Measurements from ENCODE around the gene PTPRK.
"Not testable (repeated sequence)": the region's sequence is repeated elsewhere in the genome, so short reads cannot be mapped to it uniquely, and the experiment has no call there.

Gene PTPRK

GRCh38 chr6:128486580-128486979 lies 33.8 kb downstream of the PTPRK start:
- not testable (repeated sequence) for H3K18ac ChIP-seq (ENCODE audit: low read length); H3K27ac ChIP-seq (replicated peaks; ENCODE audit: low read length); H3K4me2 ChIP-seq (ENCODE audit: insufficient read depth, low read length, poor library complexity, severe bottlenecking); H2AFZ ChIP-seq (ENCODE audit: low read length); H3K4me3 ChIP-seq (ENCODE audit: low read length in 2 of 2); H3K9ac ChIP-seq (ENCODE audit: low read depth, low read length, poor library complexity); H3K14ac ChIP-seq (ENCODE audit: low read length); H2BK120ac ChIP-seq (ENCODE audit: low read depth, low read length); DNase-seq (ENCODE audit: low spot score); H2BK5ac ChIP-seq (ENCODE audit: low read length); H2BK15ac ChIP-seq (ENCODE audit: low read length); H2BK12ac ChIP-seq (ENCODE audit: low read length); H3K27me3 ChIP-seq (ENCODE audit: control insufficient read depth in 3 of 3, insufficient read depth in 3 of 3, low read depth in 1 of 3, low read length in 3 of 3); H3K4ac ChIP-seq (ENCODE audit: low read length); H3K79me1 ChIP-seq (ENCODE audit: low read depth, low read length); H4K91ac ChIP-seq (ENCODE audit: low read depth, low read length, poor library complexity); H3K36me3 ChIP-seq (replicated peaks in 1 of 2; ENCODE audit: control insufficient read depth in 2 of 2, insufficient read depth in 2 of 2, low read length in 2 of 2); H3K23ac ChIP-seq (ENCODE audit: low read depth, low read length, poor library complexity); H3K9me3 ChIP-seq (replicated peaks in 1 of 2; ENCODE audit: control insufficient read depth in 2 of 2, insufficient read depth in 1 of 2, low read depth in 1 of 2, low read length in 2 of 2); H2AK5ac ChIP-seq (ENCODE audit: low read depth, low read length); H4K8ac ChIP-seq (ENCODE audit: low read depth, low read length); H3K4me1 ChIP-seq (ENCODE audit: control insufficient read depth in 2 of 2, insufficient read depth in 1 of 2, low read depth in 1 of 2, low read length in 2 of 2)
- no CpG with 5 or more reads among the region's 1 CpG for WGBS, 2 donors (ENCODE audit: extremely low coverage in 2 of 2, insufficient read length in 2 of 2, insufficient replicate concordance in 1 of 2)

- DNase-seq (ENCODE audit: low spot score), result no peak
- H3K23ac ChIP-seq (ENCODE audit: low read depth, low read length, poor library complexity), result no peak overlapping the region
- no peaks in the 10 kb centered on the region for H3K36me3 ChIP-seq (replicated peaks in 1 of 2; ENCODE audit: control insufficient read depth in 2 of 2, insufficient read depth in 2 of 2, low read length in 2 of 2)
- H3K18ac ChIP-seq (ENCODE audit: low read length), result no peak overlapping the region
- H3K27ac ChIP-seq (replicated peaks; ENCODE audit: low read length), result no peak overlapping the region
- H4K8ac ChIP-seq (ENCODE audit: low read depth, low read length), result no peak overlapping the region
- no CpG with 5 or more reads among the region's 5 CpGs for WGBS, 2 donors (ENCODE audit: extremely low coverage in 2 of 2, insufficient read length in 2 of 2, insufficient replicate concordance in 1 of 2)
- peaks cover 0 to 6% of the 10 kb centered on the region in 2 donors for H3K4me1 ChIP-seq (ENCODE audit: control insufficient read depth in 2 of 2, insufficient read depth in 1 of 2, low read depth in 1 of 2, low read length in 2 of 2)
- no peaks in the 10 kb centered on the region for H3K79me1 ChIP-seq (ENCODE audit: low read depth, low read length)
- no peak overlapping the region for H3K4me3 ChIP-seq (ENCODE audit: low read length in 2 of 2)
- H2AK5ac ChIP-seq (ENCODE audit: low read depth, low read length), result no peak overlapping the region
- no peak overlapping the region for H3K14ac ChIP-seq (ENCODE audit: low read length)
- no peak overlapping the region for H2BK15ac ChIP-seq (ENCODE audit: low read length)
- H2BK5ac ChIP-seq (ENCODE audit: low read length), result no peak overlapping the region
- no peak overlapping the region for H2BK120ac ChIP-seq (ENCODE audit: low read depth, low read length)
- H3K27me3 ChIP-seq (ENCODE audit: control insufficient read depth in 3 of 3, insufficient read depth in 3 of 3, low read depth in 1 of 3, low read length in 3 of 3), result no peaks in the 10 kb centered on the region
- no peaks in the 10 kb centered on the region for H3K9me3 ChIP-seq (replicated peaks in 1 of 2; ENCODE audit: control insufficient read depth in 2 of 2, insufficient read depth in 1 of 2, low read depth in 1 of 2, low read length in 2 of 2)
- no peak overlapping the region for H2BK12ac ChIP-seq (ENCODE audit: low read length)
- H4K91ac ChIP-seq (ENCODE audit: low read depth, low read length, poor library complexity), result no peak overlapping the region
- H3K4me2 ChIP-seq (ENCODE audit: insufficient read depth, low read length, poor library complexity, severe bottlenecking), result no peak overlapping the region
- H3K9ac ChIP-seq (ENCODE audit: low read depth, low read length, poor library complexity), result no peak overlapping the region
- H3K4ac ChIP-seq (ENCODE audit: low read length), result no peak overlapping the region
- H2AFZ ChIP-seq (ENCODE audit: low read length), result no peak overlapping the region
Observed at GRCh38 chr6:128483472-128484135, 36.8 kb downstream of the PTPRK start.

DNA sequence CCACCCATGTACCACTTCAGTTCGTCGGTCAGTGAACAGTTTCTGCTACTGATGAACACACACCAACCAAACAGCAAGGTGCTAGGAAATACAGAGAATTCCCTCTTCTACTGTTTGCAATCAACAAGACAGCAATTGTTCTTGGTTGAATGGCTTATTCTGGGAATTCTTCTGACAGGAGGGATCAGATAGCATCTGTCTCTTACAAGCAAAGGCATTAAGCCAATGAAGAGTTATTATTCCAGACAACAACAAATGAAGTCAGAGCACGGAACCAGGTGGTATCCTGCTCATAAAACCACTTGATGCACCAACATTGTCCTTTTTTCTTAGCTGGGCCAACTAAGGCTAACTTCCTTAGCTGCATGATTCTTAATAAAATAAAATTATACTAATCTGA lies 37.8 kb downstream of the PTPRK start:
- H3K4ac ChIP-seq (ENCODE audit: low read length), result no peak overlapping the region
- no peak overlapping the region for H3K27ac ChIP-seq (replicated peaks; ENCODE audit: low read length)
- H3K23ac ChIP-seq (ENCODE audit: low read depth, low read length, poor library complexity), result no peak overlapping the region
- H3K9me3 ChIP-seq (replicated peaks in 1 of 2; ENCODE audit: control insufficient read depth in 2 of 2, insufficient read depth in 1 of 2, low read depth in 1 of 2, low read length in 2 of 2), result no peaks in the 10 kb centered on the region
- no peaks in the 10 kb centered on the region for H3K36me3 ChIP-seq (replicated peaks in 1 of 2; ENCODE audit: control insufficient read depth in 2 of 2, insufficient read depth in 2 of 2, low read length in 2 of 2)
- H3K4me1 ChIP-seq (ENCODE audit: control insufficient read depth in 2 of 2, insufficient read depth in 1 of 2, low read depth in 1 of 2, low read length in 2 of 2), result peaks cover 0 to 6% of the 10 kb centered on the region in 2 donors
- H2BK15ac ChIP-seq (ENCODE audit: low read length), result no peak overlapping the region
- DNase-seq (ENCODE audit: low spot score), result no peak
- no peak overlapping the region for H3K4me3 ChIP-seq (ENCODE audit: low read length in 2 of 2)
- no peaks in the 10 kb centered on the region for H3K27me3 ChIP-seq (ENCODE audit: control insufficient read depth in 3 of 3, insufficient read depth in 3 of 3, low read depth in 1 of 3, low read length in 3 of 3)
- H2AK5ac ChIP-seq (ENCODE audit: low read depth, low read length), result no peak overlapping the region
- H2BK120ac ChIP-seq (ENCODE audit: low read depth, low read length), result no peak overlapping the region
- no peak overlapping the region for H3K4me2 ChIP-seq (ENCODE audit: insufficient read depth, low read length, poor library complexity, severe bottlenecking)
- H3K18ac ChIP-seq (ENCODE audit: low read length), result no peak overlapping the region
- H2AFZ ChIP-seq (ENCODE audit: low read length), result no peak overlapping the region
- WGBS, 2 donors (ENCODE audit: extremely low coverage in 2 of 2, insufficient read length in 2 of 2, insufficient replicate concordance in 1 of 2), result no CpG with 5 or more reads among the region's 3 CpGs
- no peak overlapping the region for H4K8ac ChIP-seq (ENCODE audit: low read depth, low read length)
- H3K14ac ChIP-seq (ENCODE audit: low read length), result no peak overlapping the region
- no peak overlapping the region for H2BK5ac ChIP-seq (ENCODE audit: low read length)
- peaks cover 2% of the 10 kb centered on the region for H3K79me1 ChIP-seq (ENCODE audit: low read depth, low read length)
- no peak overlapping the region for H4K91ac ChIP-seq (ENCODE audit: low read depth, low read length, poor library complexity)
- H3K9ac ChIP-seq (ENCODE audit: low read depth, low read length, poor library complexity), result no peak overlapping the region
- no peak overlapping the region for H2BK12ac ChIP-seq (ENCODE audit: low read length)

DNA sequence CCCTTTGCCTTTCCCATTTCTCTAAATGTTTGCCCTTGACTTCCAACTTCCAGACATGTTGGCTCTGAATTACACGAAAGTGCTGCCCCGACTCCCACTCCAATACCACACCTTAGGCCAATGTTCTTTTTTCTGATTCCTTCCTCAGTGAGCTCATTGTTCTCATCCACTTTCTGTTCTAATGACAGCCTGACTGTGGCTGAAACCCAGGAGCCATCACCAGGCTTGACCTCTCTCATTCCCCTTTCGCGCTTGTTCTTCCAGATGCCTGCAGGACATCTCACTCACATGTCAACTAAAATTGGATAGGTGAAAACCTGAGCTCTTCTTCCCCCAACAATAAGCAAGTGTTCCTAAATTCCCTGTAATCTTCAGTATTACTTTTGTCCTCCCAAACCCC lies 40.4 kb downstream of the PTPRK start:
- Histone ChIP-seq H4K91ac (ENCODE audit: low read depth, low read length, poor library complexity) (no peak overlapping the region), H2BK15ac (ENCODE audit: low read length) (no peak overlapping the region), H3K27me3 (ENCODE audit: control insufficient read depth in 3 of 3, insufficient read depth in 3 of 3, low read depth in 1 of 3, low read length in 3 of 3) (no peaks in the 10 kb centered on the region), H2BK120ac (ENCODE audit: low read depth, low read length) (no peak overlapping the region), H2AFZ (ENCODE audit: low read length) (no peak overlapping the region), H3K4ac (ENCODE audit: low read length) (no peak overlapping the region), H3K14ac (ENCODE audit: low read length) (no peak overlapping the region), H3K9ac (ENCODE audit: low read depth, low read length, poor library complexity) (no peak overlapping the region), H2AK5ac (ENCODE audit: low read depth, low read length) (no peak overlapping the region), H3K79me1 (ENCODE audit: low read depth, low read length) (peaks cover 2% of the 10 kb centered on the region), H3K4me1 (ENCODE audit: control insufficient read depth in 2 of 2, insufficient read depth in 1 of 2, low read depth in 1 of 2, low read length in 2 of 2) (peaks cover 0 to 6% of the 10 kb centered on the region in 2 donors), H3K23ac (ENCODE audit: low read depth, low read length, poor library complexity) (no peak overlapping the region), H3K4me3 (ENCODE audit: low read length in 2 of 2) (no peak overlapping the region), H3K36me3 (replicated peaks in 1 of 2; ENCODE audit: control insufficient read depth in 2 of 2, insufficient read depth in 2 of 2, low read length in 2 of 2) (no peaks in the 10 kb centered on the region), H3K4me2 (ENCODE audit: insufficient read depth, low read length, poor library complexity, severe bottlenecking) (no peak overlapping the region), H3K27ac (replicated peaks; ENCODE audit: low read length) (no peak overlapping the region), H3K18ac (ENCODE audit: low read length) (no peak overlapping the region), H4K8ac (ENCODE audit: low read depth, low read length) (no peak overlapping the region), H2BK5ac (ENCODE audit: low read length) (no peak overlapping the region), H3K9me3 (replicated peaks in 1 of 2; ENCODE audit: control insufficient read depth in 2 of 2, insufficient read depth in 1 of 2, low read depth in 1 of 2, low read length in 2 of 2) (no peaks in the 10 kb centered on the region), H2BK12ac (ENCODE audit: low read length) (no peak overlapping the region)
- no peak for DNase-seq (ENCODE audit: low spot score)
- WGBS, 2 donors (ENCODE audit: extremely low coverage in 2 of 2, insufficient read length in 2 of 2, insufficient replicate concordance in 1 of 2), result no CpG with 5 or more reads among the region's 4 CpGs
